Kasumi-1 (cell line): Measurements from ENCODE around the gene SLCO3A1.

Experiments
- DNase-seq, 2 experiments: peaks; one replicate each; lab custom pipeline; 2025; lab: John Stamatoyannopoulos, UW

The SLCO3A1 gene

DNA sequence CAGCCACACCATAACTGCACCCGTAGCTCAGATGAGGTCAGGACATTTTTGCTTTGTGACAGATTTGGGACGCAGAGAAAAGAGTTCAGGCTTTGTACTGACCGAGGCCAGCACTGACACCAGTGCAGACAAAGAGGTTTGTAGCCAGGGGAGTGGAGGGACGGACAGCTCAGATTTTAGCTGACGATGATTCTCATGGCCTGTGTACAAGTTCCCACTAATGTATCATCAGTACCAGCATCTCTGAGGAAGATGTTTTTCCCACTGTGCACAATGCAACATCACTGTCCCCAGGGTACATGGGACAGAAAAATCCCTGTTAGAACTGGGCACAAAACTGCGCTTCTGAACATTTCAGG is 112.7 kb downstream of the SLCO3A1 start:
- DNase-seq, result no peak

DNA sequence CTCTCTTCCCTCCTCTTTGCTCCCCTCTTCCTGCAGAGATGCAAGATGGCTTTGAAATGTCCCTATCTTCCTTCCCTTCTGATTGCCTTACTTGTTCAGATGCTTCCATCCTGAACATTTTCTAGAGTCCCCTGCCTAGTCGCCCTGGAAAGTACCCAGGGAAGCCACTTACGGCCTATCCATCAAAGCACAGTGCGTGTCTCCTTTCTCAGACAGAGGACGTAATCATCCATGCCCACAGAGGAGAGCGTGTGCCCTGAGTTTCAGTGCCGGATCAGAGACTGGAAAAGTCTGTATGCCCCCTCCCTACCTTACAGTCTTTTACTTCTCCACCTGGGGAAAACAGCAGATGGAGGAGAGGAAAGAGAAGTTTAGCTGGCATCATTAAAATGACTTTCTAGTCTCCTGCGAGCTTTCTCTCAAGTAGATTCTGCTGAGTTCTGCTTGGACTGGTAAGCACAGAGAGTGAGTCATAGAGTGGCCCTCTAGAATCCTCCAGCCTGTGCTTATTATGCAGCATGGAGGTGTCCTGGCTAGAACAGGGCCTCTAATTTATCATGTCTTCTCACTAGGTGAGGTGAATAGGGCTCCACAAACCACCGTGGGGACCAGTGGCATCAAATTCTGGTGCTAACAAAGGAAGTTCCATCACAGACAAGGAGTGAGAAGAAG is 114.6 kb downstream of the SLCO3A1 start:
- no peak for DNase-seq

DNA sequence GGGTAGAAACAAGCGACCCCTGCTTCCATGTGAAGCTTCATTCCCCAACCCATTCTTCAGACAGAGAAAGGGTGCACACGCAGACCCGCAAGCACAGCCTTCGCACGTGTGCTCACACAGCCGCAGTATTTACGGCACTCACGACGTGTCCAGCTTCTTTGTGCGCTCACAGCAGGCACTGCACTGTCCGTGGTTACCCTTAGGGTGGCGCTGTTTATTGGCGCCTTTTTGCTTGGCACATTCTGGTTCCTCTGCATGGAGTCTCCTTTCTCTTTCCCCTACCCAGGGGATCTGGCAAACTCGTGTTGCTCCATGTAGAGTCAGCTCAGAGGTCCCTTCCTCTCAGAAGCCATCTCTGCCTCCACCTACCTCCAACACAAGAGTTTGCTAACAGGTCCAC is 115.1 kb downstream of the SLCO3A1 start:
- no peak for DNase-seq

DNA sequence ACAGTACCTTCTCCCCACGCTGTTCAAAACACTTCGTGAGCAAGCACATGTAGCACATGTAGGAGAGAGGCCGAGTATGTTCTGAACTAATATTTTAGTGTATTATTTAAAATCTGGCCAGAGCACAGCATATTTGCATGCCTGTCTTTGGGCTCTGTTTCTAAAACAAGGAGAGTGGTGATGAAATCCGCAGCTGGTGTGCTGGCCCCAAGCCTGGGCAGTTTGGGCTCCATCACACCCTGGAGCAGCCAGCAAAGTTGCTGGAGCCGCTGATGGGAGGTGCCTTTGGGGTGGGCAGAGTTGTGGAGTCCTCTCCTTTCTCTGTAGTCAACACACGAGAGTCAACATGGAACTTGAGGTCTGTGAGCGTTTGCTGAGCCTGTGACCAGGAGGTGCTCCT is 116.6 kb downstream of the SLCO3A1 start:
- no peak for DNase-seq

DNA sequence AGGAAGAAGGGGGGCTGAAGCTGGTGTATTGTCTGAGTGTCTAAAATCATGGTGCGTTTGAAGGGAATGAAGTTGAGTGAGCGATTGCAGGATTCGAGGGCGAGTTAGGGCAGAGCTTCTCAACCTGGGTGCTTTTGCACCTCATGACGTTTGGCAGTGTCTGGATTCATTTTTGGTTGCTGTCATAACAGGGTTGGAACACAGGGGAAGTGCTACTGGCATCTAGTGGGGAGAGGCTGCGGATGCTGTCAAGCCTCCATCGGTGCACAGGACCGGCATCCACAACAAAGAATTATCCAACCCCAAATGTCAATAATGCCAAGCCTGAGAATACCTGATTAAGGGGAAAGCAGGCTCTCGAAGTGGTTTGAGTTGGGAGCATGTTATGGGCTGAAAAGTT is 120.0 kb downstream of the SLCO3A1 start:
- no peak for DNase-seq

DNA sequence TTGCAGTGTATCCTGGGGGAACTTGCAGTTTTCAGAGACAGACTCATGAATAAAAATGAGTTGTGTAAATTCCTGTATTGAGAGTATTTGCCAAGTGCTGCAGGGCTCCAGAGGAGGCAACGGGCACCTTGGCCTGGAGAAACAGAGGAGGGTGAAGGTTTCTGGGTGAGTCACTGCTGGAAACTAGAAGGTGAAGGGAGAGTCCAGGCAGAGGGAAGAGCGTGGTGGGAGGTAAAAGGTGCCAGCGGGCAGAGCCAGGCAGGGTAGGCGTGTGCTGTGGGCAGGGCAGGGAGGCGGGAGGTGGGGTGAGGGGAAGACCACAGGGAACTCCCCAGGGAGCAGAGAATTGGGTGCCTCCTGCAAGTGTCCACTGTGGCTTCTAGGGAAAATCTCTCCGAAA is 120.8 kb downstream of the SLCO3A1 start:
- DNase-seq, result no peak

DNA sequence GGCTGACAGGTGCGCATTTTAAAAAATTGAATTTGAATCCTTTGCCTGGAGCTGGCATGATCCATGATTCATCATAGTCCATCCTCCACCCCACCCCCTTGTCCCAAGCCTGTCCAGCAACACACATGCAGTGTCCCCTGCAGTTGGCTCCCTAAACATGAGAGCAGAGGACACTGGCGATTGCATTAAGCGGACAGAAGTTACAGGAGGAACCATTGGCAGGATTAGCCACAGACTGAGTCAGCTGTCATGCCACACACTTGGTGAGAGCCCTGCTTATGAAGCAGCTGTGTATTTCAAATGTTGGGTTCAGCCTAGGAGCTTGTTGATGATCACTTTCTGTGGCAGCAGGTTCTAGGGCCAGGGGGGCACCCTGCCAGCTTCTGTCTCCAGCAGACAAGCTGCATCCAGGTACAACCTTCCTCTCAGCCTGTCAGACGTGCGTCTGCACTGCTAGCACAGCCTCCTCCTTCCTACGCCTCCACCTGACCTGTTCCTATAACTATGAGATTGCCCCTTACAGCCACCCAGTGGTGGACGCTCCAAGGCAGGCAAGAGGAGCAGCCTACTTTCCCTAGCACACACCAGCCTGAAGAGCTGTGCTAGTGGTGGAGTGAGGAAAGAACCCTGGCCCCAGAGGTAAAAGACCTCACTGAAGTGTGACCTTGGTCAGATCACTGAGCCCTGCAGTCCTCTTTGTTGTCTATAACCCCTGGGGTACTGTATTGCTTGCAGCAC is 121.9 kb downstream of the SLCO3A1 start:
- DNase-seq, result no peak

DNA sequence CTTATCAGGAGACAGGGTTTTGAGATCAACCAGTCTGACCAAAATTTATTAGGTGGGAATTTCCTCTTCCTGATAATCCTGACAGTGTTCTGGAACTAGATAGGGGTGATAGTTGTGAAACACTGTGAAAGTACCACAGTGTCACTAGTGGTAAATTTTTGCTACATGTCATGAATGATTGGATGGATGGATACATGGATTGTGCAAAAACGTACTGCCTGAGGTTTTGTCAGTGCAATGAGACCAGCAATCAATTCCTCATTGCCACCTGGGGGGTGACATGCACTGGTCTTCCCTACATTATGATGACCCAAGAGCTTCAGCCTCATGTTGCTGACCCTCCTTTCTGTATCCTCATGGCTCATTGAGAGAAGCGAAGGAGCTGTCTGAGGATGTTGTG is 123.5 kb downstream of the SLCO3A1 start:
- DNase-seq, result no peak

DNA sequence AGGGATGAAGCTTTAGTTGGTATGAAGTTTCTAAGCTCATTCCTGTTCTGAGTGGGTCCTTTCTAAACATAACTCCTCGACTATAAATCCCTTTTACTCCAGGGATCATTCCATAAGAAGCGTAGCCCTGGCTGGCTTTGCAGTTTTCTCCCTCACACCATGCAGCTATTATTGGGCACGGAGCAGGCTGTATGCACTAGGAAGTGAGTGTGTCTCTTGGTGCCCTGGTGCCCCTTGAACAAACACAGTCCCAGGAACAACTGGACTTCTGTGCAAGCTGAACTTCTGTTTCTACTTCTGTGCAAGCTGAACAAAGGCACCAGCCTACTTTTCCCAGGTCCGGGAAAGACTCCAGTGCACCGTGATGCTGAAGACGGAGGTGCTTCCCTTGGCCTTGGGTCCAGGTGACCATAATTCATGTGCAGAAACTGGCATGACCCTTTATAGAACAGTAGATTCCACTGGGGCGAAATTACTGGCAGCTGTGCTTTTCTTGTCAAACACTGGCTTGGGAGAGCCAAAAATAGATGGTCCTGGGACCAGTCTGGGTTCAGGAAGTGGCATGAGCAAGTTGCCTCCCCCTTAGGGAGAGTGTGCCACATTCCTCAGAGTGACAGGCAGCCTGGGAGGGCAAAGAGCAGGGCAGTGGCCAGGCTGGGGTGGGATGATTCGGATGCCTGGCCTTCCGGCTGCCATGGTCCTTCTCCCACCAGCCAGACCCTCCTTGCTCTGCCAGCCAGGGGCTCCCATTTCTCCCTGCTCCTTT is 127.2 kb downstream of the SLCO3A1 start:
- no peak for DNase-seq

DNA sequence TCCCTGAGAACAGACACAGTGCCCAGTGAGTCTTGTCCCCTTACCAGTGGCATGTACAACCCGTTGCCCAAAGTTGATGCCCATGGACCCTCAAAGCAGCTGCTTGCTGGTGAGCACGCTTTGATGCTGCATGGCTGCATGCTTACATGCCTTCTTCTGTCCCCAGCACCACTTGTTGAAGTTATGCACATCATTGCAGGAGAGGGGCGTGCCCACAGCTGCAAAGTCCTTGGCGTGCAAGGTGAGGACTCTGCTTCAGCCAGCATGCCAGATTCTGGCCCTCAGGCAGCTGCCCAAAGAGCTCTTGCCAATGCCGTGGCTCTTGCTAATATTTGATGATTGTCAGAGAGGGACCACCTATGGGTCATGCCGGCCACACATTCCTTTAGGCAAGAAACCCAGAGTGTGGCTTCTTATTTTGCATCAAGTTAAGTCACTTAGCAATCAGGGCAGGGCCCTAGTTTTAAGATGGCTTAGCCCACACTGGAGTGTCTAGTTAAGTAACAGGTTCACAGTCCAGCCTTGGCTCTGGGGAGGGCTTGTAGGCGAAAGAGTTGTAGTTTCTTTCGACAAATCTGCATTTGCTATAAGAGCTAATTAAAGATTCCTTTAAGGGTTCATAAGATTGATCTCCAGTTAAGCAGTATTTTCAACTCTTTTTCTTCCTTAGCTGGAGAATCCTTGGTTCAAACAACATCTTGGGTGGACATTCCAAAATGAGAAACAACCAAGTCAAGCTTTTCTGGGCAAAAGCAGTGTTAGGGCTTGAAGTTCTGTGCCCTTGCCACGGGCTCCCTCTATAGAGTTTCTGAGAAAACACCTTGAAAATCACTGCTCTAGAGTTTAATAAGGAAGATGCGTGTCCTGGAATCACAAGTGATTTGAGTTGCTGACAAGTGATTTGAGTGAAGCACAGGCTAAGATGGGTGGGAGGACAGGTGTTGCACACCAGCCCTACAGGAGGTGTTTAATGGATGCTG is 128.6 kb downstream of the SLCO3A1 start:
- no peak for DNase-seq

DNA sequence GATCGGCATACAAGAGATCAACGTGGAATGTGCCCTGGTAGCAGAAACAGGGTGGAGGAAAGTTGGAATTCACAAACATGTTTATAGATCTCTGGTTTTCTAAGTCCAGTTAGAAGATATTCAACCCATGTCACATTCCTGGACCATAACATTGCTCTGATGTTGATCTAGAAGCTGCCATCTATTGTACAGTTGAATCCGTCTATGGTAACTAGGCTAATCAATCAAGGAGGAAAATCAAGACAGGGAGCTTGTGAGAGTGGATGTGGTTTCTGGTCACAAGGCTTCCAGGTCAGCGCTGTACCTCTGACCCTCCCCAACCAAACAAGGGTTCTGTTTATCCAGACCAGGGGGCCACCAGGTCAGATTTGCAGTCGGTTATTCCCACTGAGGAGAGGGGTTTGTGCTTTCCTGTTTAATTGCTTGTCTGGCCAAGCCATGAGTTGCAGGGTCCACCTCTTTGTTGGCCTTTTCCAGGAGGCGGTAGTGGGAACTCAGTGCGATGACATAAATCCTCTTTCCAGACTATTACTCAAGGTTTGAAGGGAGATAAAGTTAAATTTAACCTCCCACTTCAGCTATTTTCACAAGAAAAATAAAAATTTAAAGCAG is 130.3 kb downstream of the SLCO3A1 start:
- DNase-seq, result no peak

DNA sequence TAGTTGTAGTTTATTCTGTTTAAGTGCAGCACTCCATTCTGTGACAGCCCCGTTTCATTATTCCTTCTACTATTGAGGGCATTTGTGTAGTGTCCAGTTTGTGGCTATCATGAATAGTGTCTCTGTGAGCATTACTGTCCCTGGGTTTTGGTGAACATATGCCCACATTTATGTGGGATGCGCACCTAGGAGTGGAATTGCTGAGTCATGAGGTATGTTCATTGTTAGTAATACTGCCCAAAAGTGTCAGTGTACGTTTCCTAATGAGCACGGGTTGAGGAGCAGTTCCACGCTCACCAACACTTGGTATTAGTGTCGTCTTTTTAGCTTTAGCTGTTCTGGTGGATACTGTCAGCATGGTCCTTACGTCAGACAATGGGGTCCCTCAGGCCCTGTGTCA is 131.8 kb downstream of the SLCO3A1 start:
- DNase-seq, result no peak

DNA sequence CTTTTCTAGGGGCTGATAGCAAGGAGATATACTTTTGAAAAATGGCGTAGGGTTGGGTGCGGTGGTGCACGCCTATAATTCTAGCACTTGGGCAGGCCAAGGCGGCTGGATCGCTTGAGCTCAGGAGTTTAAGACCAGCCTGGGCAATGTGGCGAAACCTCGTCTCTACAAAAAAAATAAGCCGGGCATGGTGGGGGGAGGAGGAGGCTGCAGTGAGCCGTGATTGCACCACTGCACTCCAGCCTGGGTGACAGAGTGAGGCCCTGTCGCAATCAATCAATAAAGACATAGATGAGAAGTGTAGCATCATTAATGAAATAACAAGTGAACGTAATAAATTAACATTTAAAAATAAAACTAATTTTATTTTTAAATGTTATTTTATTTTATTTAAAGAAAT is 134.6 kb downstream of the SLCO3A1 start:
- no peak for DNase-seq

DNA sequence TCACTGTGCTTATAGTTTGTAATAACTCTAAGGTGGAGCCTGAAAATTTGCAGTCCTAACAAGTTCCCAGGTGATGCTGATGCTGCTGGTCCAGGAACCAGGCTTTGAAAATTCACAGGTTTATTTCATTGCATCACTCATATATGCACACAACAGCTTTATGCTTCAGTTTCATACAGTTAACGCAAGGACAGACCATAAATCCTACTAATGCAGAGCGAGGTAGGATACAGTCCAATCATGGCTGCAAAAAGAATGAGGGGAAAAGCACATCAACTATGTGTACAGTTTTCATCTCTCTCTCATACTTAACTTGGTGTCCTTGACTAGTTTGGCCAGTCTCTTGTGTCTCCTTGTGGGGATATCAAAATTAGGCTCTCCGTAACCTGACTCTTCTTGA is 135.1 kb downstream of the SLCO3A1 start:
- DNase-seq, result no peak

DNA sequence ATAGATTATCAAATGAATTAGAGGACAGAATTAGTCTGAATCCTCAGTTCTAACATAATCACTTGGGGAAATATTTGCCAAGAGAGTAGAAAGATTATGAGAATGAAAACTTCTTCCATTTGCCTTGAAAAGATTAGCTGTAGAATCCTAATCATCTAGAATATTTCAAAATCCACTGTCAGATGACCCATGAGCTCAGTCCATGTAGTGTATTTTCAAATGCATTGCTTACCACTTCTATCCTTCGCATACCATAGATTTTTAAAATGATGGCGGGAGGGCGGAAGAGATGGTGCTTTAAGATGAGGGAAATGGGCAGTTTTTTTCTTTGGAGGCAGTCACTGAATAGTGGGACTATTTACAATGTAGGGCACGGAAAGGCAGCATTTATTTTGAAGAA is 136.3 kb downstream of the SLCO3A1 start:
- DNase-seq, result no peak

DNA sequence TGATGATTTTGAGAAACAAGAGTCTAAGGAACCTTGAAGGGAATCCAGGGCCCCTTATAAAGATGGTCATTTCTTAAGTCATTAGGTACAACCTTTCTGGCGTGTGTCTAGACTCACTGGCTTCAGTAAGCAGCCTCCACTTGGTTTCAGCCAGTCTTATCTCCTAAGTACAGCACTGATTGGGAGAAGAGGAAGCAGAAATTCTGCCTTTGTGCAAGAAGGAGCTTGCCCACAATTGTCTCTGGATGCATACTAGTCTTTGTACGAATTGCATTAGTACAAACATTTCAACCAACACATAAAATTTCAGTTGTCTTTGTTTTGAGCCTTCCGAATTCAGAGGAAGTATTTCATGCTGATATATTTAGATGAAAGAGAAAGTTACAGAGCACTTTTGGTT is 139.4 kb downstream of the SLCO3A1 start:
- no peak for DNase-seq

DNA sequence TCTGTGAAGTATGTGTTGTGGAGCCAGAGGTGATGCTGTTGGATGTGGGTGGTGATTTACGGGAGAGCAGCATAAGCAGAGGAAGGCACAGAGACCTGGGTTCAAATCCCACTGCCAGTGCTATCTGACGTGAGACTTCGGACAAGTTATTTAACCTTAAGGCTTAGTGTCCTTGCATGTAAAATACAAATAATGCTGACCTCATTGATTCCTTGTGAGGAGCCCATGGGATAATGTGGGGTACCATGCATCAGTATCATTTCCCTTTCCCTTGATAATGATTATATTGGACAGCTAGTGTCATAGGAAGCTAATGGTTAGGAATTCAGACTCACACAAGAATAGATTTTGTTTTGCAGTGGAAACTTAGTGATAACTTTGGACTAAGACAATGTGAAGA is 141.6 kb downstream of the SLCO3A1 start:
- no peak for DNase-seq

DNA sequence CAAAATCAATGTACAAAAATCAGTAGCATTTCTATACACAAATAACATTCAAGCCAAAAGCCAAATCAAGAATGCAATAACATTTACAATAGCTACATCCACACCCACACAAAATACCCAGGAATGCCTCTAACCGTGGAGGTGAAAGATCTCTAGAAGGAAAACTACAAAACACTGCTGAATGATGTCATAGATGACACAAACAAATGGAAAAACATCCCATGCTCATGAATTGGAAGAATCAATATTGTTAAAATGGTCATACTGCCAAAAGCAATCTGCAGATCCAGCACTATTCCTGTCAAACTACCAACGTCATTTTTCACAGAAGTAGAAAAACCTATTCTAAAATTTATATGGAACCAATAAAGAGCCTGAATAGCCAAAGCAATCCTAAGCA is 143.7 kb downstream of the SLCO3A1 start:
- DNase-seq, result no peak

DNA sequence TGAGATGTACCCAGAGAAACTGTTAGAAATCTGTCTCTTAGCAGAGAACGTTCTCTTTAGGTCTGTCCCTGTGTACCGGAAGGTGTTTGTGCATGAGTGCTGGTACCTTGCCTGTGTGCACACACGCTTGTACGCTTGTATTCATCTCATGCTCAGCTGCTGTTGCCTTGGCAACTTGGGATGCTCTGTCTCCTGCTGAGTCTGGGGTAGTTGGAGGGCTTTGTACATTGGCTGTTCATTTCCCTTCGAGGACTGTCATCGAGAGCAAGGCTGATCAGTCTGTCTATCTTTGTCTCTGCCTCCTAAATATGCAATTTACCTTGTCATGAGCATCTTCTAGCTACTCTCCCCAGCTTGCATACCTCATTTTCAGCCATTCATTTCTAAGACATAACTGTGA is 147.2 kb downstream of the SLCO3A1 start:
- no peak for DNase-seq

DNA sequence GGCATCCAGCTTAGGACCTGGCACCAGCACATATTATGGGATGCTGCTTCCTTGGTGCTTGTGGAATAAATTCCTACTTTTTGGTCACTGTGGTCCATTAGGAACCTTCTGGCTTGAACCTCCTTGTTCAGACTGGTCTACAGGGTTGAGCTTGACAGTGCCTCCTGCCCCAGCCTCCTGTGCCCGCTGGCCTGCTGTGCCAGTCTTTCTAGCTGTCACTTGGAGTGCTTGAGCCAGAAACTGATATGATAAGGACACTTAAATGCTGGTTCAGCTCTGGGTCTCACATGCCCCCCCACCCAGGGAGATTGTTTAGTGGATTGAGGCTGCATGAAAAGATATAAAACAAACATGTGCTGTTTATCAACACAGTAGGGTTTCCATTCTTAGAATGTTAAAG is 147.8 kb downstream of the SLCO3A1 start:
- DNase-seq, result no peak

DNA sequence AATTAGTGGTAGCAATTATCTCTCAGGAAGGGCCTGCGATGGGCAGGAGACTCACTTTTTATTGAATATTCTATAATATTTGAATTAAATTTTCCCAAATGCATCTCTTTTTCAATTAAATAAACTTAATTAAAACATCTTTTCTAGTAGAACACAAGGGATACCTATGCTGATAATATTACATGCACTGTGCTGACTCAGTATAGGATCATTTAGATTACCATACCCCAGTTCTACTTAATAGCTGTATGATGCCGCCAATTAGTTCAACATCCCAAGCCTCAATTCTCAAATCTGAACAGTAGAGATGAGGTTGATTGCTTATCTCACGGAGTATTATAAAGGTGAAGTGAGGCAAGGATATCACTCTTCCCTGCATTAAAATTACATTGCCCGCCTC is 149.2 kb downstream of the SLCO3A1 start:
- DNase-seq, result no peak
